Activated B cell treated with CpG ODN at 0.5 μM for 24 hours (primary cell): ENCODE results near the gene JUN. TPM values are rescaled to one million over a fixed set of nuclear protein-coding genes. Genes with fewer than 3 reads are reported as not detected.

Source experiments
- ATAC-seq: fragments of 200-7000 bp; cut with Tn5 transposase; one replicate; pipeline ENCODE4 v1.10.0; 2021; ENCODE audit warnings: low read depth, mild to moderate bottlenecking, moderate library complexity
- CTCF ChIA-PET: fragments of 350-600 bp; sonication (Branson Sonifier 250); formaldehyde crosslinking; loops from one replicate; lab custom pipeline; 2021; ENCODE audit warnings: antibody characterized with exemption; lab: Charles Lee
- POLR2A ChIA-PET: fragments of 350-600 bp; sonication (Branson Sonifier 250); formaldehyde crosslinking; loops from one replicate; lab custom pipeline; 2021; ENCODE audit warnings: antibody characterized with exemption; lab: Charles Lee
- DNase-seq: peaks from one replicate; pipeline ENCODE4 v3.0.0; 2022
- H3K27ac Mint-ChIP-seq: one replicate; pipeline ENCODE4 v1.8.0; 2020; ENCODE audit warnings: mixed read lengths
- H3K27me3 Mint-ChIP-seq: one replicate; pipeline ENCODE4 v1.8.0; 2021; ENCODE audit warnings: mixed read lengths
- H3K36me3 Mint-ChIP-seq: one replicate; pipeline ENCODE4 v1.8.0; 2021; ENCODE audit warnings: low read depth, mixed read lengths
- H3K4me1 Mint-ChIP-seq: one replicate; pipeline ENCODE4 v1.8.0; 2021; ENCODE audit warnings: mixed read lengths
- H3K4me3 Mint-ChIP-seq: one replicate; pipeline ENCODE4 v1.8.0; 2020; ENCODE audit warnings: mild to moderate bottlenecking, mixed read lengths
- H3K9me3 Mint-ChIP-seq: one replicate; pipeline ENCODE4 v1.8.0; 2020; ENCODE audit warnings: mixed read lengths
- CTCF ChIP-seq: fragments of 200-600 bp; IDR thresholded peaks from one replicate; pipeline ENCODE4 v1.8.0; 2022; ENCODE audit warnings: antibody characterized with exemption, mild to moderate bottlenecking
- intact Hi-C: fragments of 100-400 bp; cut with micrococcal nuclease; formaldehyde crosslinking; loops from one replicate; pipeline ENCODE4 v1.15.1; 2024
- total RNA-seq: library from RNA; stranded (reverse); gene quantifications from 2 replicates; pipeline ENCODE4 v1.2.3, GENCODE V29; 2022

Gene JUN
- total RNA-seq, 1 donor from 2014 or later: 36.6 TPM

GRCh38 chr1:58741678-58742553 lies 41.9 kb downstream of the JUN start:
- ChIA-PET CTCF (interaction anchor here (0.6 to 6.9 kb wide), 8 partner anchors 14 to 1017 kb away, joined by 3 to 97 read pairs (median 4); no protein-coding TSS in a partner anchor), POLR2A (interaction anchor here (1.1 to 1.2 kb wide), 2 partner anchors 31 to 41 kb away, joined by 3 read pairs; partner anchors contain the start of gene JUN)
- H3K4me1 Mint-ChIP-seq: no peaks in the 10 kb centered on the region
- no peaks in the 10 kb centered on the region for H3K9me3 Mint-ChIP-seq
- DNase-seq: no peak
- ATAC-seq: no peak
- H3K4me3 Mint-ChIP-seq: no peak overlapping the region
- H3K27me3 Mint-ChIP-seq: peaks cover 6% of the 10 kb centered on the region
- no peak overlapping the region for H3K27ac Mint-ChIP-seq
- no peaks in the 10 kb centered on the region for H3K36me3 Mint-ChIP-seq
- intact Hi-C loops: loop anchor here (2.0 to 5.0 kb wide), 4 partner anchors 31 to 1205 kb away; partner anchors contain the start of gene FGGY
- TF ChIP-seq CTCF: no peak

- no peaks in the 10 kb centered on the region for H3K4me1 Mint-ChIP-seq
- ChIA-PET POLR2A (interaction anchor here (1.0 kb wide), 1 partner anchor 268 kb away, joined by 4 read pairs; no protein-coding TSS in a partner anchor), CTCF (interaction anchor here (0.9 to 6.9 kb wide), 5 partner anchors 328 to 1207 kb away, joined by 3 to 97 read pairs (median 10); no protein-coding TSS in a partner anchor)
- ATAC-seq (peak; percentile 54), DNase-seq (no peak)
- H3K9me3 Mint-ChIP-seq: no peaks in the 10 kb centered on the region
- H3K27ac Mint-ChIP-seq: no peak overlapping the region
- intact Hi-C loops: loop anchor here (1.0 to 5.0 kb wide), 9 partner anchors 33 to 1207 kb away; partner anchors contain the start of genes FGGY and JUN
- H3K27me3 Mint-ChIP-seq: no peaks in the 10 kb centered on the region
- TF ChIP-seq CTCF: peak; percentile 87
- H3K4me3 Mint-ChIP-seq: no peak overlapping the region
- no peaks in the 10 kb centered on the region for H3K36me3 Mint-ChIP-seq
These were observed 43.9 kb downstream of the JUN start for GRCh38 chr1:58739856-58740466.

DNA sequence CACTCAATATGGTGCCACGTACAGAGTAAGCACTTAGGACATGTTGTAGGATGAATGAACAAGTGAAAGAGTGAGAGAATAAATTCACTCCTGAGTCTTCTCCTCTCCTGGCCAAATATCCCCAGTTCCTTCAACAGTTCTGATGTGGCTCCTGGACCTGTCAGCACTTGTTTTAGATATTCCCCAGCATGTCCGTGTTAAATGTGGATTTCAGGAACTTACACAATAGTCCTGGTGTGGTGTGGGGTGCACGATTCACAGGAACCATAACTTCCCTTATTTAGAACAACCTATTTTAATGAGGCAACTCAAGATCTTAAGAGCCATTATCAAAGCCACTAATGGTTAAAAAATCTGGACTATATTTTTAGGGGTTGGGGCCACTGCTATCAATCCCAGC lies 45.0 kb downstream of the JUN start:
- no peaks in the 10 kb centered on the region for H3K9me3 Mint-ChIP-seq
- H3K4me1 Mint-ChIP-seq: no peaks in the 10 kb centered on the region
- CTCF ChIA-PET: interaction anchor here (0.7 to 6.9 kb wide), 6 partner anchors 11 to 1208 kb away, joined by 3 to 97 read pairs (median 7); no protein-coding TSS in a partner anchor
- ATAC-seq (no peak), DNase-seq (no peak)
- intact Hi-C loops: no loop called here
- TF ChIP-seq CTCF: no peak
- POLR2A ChIA-PET: interaction anchor here (0.6 kb wide), 1 partner anchor 962 kb away, joined by 4 read pairs; no protein-coding TSS in a partner anchor
- no peak overlapping the region for H3K4me3 Mint-ChIP-seq
- H3K27me3 Mint-ChIP-seq: no peaks in the 10 kb centered on the region
- H3K36me3 Mint-ChIP-seq: no peaks in the 10 kb centered on the region
- no peak overlapping the region for H3K27ac Mint-ChIP-seq

DNA sequence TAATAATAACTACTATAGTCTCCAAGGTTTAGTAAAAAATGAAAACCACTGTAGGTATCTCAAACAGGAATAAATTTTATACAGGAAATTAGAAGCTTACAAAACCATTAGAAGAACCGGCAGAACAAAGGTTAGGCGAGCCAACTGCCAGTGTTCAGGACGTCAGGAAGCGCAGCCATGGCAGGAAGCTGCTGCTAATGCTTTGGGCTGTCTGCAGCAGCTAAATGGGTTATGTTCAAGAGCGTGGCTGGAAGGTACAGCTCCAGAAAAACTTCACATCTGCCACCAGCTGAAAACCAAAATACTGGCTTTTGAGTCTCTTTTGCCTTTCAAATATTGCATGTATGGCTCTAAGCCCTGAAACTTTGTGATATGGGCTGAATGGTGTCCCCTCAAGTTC lies 48.3 kb downstream of the JUN start:
- DNase-seq (no peak), ATAC-seq (no peak)
- no peaks in the 10 kb centered on the region for H3K36me3 Mint-ChIP-seq
- H3K27me3 Mint-ChIP-seq: no peaks in the 10 kb centered on the region
- intact Hi-C loops: no loop called here
- no peak overlapping the region for H3K4me3 Mint-ChIP-seq
- no peaks in the 10 kb centered on the region for H3K4me1 Mint-ChIP-seq
- no peaks in the 10 kb centered on the region for H3K9me3 Mint-ChIP-seq
- POLR2A ChIA-PET: no interaction called here
- CTCF ChIA-PET: interaction anchor here (0.8 kb wide), 1 partner anchor 964 kb away, joined by 3 read pairs; no protein-coding TSS in a partner anchor
- H3K27ac Mint-ChIP-seq: no peak overlapping the region
- TF ChIP-seq CTCF: no peak
